PC-9 (cell line): Measurements from ENCODE around the gene CA11.

Experiments
- CTCF ChIP-seq: fragments of 200-600 bp; sonication (generic); conservative IDR thresholded peaks from 2 replicates; pipeline ENCODE4 v1.6.1; 2017; ENCODE audit warnings: mixed run types, antibody characterized with exemption, mild to moderate bottlenecking, moderate library complexity
- EZH2 ChIP-seq: fragments of 200-600 bp; sonication (generic); IDR thresholded peaks from 2 replicates; pipeline ENCODE4 v1.8.0; 2017; ENCODE audit warnings: antibody characterized with exemption, low read depth

GRCh38 chr19:48650974-48651682, 5.1 kb upstream of the CA11 start:
- TF ChIP-seq CTCF = no peak
- no peak for TF ChIP-seq EZH2
